T-helper 1 cell treated with Interleukin-12 subunit alpha and Interleukin-12 subunit beta and Interleukin-4 antibody, amounts not matched to agents 30 ng/mL and 1 ng/mL, for 36 hours (primary cell): ENCODE measurements around the gene KCNIP3. TPM values are rescaled to one million over a fixed set of nuclear protein-coding genes. Genes with fewer than 3 reads are reported as not detected.
"Not testable (repeated sequence)": the region's sequence is repeated elsewhere in the genome, so short reads cannot be mapped to it uniquely, and the experiment has no call there.

Experiments used
- intact Hi-C: fragments of 100-400 bp; cut with micrococcal nuclease; formaldehyde crosslinking; loops from one replicate; pipeline ENCODE4 v1.15.1; 2024
- total RNA-seq: library from RNA; stranded (reverse); gene quantifications from 2 replicates; pipeline ENCODE4 v1.2.3, GENCODE V29; 2022

Gene KCNIP3
- not detected in 2 replicates for total RNA-seq

- intact Hi-C loops: no loop called here
These were observed at the start of gene KCNIP3 for GRCh38 chr2:95296880-95297487. Gene KCNIP3, plus strand, starts transcription at chr2:95297347. Its CDS starts 92 bp downstream, at chr2:95297439.

GRCh38 chr2:95258271-95258670 is 38.9 kb upstream of the KCNIP3 start:
- intact Hi-C loops: no loop called here

GRCh38 chr2:95260028-95261023 is 36.8 kb upstream of the KCNIP3 start:
- intact Hi-C loops: no loop called here

DNA sequence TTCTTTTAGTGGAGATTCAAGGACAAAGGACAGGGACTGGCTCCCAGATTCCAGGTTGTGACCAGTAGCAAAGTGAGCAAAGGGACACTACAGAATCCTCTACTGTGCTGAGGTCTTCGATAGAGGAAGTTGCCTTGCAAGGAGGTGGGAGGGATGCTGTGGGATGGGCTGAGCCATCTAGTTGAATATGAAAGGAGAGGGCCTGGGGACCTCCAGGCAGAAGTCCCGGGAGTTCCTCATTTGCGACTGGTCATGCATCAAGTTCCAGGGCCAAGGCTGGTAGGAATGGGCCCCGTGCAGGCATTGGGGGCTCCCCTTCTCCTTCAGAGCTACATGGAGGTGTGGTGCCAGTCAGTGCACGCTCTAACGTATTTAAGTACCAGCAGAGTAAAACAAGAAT is 35.5 kb upstream of the KCNIP3 start:
- intact Hi-C loops: no loop called here

DNA sequence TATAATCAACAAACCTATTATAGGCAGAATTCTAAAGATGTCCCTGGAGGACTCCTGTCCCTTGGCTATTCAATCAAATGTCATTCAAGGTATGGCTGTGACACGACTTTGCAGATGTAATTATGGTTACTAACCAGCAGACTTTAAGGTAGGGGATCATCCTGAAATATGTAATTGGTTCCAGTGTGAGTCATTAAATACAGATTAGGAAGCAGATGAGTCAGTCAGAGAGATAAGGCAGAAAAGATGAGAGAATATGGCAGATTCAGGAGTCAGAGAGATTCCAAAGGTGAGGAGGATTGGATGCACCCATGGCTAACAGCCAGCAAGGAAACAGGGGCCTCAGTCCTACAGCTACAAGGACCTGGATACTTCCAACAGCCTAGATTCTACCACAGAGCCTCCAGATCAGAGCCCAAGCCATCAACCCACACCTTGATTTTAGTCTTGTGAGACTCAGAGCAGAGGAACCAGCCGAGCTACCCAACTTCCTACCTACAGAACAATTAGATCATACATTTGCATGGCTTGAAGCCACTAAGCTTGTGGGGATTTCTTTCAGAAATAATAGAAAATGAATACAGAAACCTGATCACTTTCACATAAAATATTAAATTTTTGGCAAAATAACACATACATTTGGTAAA is 34.1 kb upstream of the KCNIP3 start:
- intact Hi-C loops: no loop called here

DNA sequence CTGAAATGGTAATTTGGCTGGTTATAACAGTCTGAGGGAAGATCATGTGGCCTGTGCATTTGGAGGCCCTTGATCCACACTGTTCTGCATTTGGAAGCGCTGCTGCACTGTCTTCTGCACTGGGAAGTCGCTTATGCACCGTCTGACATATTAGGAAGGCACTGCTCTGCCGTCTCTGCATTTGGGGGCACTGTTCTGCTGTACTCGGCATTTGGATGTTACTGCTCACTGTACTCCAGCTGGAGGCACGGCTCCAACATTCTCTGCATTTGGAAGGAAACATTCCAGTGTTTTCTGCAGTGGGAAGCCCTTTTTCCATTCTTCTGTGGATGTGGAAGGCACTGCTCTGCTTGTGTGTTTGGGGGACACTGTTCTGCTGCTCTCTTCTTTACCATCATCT is 32.5 kb upstream of the KCNIP3 start:
- intact Hi-C loops: no loop called here

DNA sequence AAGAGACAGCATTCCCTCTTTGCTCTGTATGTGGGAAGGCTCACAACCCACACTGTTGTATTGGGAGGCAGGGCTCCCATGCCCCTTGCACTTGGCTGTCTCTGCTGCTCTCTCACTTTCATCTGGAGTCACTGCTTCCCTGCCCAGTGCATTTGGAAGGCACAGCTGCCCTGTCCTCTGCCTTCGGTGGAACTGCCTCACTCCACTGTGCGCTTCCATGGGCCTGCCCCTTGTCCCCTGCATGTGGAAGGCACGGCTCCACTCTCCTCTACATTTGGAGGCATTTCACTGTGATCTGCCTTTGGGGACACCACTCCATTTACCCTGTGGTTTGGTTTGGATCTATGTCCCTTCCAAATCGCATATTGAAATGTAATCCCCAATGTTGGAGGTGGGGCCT is 32.0 kb upstream of the KCNIP3 start:
- intact Hi-C loops: no loop called here

DNA sequence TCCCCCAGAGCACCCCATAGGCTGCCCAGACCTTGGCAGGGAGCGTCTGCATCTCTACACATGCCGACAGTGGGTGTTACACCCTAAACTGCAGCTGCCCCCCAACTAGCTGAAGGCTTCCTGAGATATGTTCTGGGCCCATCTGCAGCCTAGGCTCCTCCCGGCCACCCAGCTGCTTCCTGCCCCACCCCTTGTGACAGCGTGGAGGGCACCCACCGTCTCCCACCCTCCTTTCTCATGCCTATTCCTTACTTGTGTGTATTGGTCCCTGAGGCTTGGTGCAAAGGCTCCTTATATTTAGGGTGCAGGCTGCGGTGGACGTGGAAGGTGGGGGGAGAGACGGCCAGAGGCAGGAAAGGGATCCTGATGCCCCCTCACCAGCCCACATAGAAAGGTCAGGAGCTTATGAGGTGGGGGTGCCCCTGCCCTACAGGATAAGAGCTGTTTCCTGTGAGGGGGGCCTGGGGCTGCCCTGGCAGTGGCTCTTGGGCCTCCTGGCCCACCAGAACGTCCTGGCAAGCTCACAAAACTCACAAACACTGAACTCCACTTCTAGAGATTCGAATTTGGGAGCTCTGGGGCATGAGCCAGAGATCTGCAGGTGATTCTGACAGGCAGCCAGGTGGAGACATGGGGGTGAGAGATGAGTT is 30.2 kb upstream of the KCNIP3 start:
- intact Hi-C loops: no loop called here

- intact Hi-C loops: no loop called here
These were observed 29.5 kb upstream of the KCNIP3 start for GRCh38 chr2:95267458-95268210.

- intact Hi-C loops: no loop called here
These were observed 28.7 kb upstream of the KCNIP3 start for GRCh38 chr2:95268211-95269035.

- intact Hi-C loops: no loop called here
These were observed 28.0 kb upstream of the KCNIP3 start for GRCh38 chr2:95269036-95269680.

GRCh38 chr2:95269745-95270144 is 27.4 kb upstream of the KCNIP3 start:
- intact Hi-C loops: not testable (repeated sequence)

DNA sequence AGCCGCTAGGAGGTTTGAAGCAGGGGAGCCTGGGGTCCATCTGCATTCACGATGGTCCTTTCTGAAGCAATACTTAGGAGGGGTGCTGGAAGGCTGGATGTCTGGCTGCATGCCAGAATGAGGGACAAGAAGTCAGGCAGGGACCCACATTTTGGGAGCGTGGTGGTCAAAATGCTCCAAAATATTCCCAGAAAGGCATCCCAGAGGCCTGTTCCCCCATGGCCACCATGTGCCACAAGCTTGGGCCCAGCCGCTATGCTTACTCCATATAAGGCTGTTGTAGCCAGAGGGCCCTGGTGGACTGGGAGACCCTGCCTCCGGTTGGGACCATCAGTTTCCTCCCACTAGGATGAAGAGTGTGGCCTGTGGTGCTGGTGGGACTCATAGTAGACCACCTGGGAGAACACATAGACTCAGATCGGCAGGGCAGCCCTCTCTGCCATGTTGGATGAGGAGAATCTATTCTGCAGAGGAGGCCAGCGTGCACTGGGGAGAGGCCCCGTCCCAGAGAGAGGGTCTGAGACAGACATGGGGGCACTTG is 26.5 kb upstream of the KCNIP3 start:
- intact Hi-C loops: no loop called here

DNA sequence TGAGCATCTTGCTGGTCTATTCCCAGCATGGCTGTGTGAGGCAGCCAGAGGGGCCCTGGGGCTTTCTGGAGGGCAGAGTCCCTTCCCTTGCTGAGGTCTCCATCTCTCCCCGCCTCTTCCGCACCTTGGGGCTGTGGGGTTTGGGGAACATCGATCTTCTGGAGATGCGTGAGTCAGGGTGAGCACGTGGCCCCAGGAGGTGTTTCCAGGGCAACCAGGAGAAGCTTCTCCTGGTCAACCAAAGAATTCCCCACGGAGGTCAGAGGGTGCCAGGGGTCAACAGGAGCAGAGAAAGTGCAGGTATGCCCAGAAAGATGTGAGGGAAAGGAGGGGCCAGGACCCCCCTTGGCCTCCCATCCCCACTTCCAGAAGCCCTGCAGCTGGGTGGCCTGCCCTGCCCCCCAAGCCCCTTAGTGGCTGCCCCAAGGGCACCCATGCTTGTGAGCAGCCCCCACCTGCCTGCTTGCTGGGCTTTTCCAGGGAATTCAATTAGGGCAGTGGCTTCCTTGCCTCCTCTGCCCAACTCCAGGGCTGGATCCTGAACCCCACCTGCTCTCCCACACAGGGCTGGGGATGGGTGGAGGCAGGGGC is 25.7 kb upstream of the KCNIP3 start:
- intact Hi-C loops: no loop called here

DNA sequence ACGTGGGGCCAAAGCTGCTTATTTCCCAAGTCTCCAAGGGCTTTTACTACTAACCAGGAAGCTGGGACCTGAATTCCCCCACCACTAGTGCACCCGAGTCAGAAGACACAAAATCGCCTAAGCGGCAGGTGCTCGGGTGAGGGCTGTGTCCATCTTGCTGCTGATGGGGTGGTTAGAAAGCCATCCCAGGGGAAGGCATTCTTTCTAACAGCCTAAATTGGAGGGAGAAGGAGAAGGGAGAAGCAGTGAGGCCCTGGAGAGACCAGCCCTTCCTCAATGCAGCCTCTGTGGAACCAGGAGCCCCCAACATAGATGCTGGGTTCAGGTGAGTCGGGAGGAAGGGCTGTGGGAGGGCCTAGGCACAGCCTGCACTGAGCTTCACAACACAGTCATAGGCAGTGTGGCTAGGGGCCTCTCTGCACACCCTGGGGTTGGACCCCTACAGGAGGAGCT is 24.8 kb upstream of the KCNIP3 start:
- intact Hi-C loops: no loop called here

DNA sequence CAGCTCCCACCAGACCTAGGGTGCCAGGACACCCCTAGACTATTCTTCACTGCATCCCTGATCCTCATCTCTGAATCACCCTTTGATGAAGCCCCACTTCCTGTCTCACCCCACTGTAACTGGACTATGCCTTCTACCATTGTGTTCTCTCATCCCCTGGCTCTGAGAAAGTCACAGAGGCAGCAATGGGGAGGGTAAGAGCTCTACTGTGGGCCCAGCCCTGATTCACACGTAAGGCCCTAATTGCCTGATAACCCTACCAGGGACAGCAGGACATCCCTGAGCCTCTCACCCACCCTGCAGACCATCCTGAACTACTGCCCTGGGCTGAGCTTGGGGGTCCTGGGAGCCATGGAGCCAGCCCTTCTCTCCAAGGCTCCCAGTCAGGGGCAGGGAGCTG is 24.4 kb upstream of the KCNIP3 start:
- intact Hi-C loops: no loop called here

DNA sequence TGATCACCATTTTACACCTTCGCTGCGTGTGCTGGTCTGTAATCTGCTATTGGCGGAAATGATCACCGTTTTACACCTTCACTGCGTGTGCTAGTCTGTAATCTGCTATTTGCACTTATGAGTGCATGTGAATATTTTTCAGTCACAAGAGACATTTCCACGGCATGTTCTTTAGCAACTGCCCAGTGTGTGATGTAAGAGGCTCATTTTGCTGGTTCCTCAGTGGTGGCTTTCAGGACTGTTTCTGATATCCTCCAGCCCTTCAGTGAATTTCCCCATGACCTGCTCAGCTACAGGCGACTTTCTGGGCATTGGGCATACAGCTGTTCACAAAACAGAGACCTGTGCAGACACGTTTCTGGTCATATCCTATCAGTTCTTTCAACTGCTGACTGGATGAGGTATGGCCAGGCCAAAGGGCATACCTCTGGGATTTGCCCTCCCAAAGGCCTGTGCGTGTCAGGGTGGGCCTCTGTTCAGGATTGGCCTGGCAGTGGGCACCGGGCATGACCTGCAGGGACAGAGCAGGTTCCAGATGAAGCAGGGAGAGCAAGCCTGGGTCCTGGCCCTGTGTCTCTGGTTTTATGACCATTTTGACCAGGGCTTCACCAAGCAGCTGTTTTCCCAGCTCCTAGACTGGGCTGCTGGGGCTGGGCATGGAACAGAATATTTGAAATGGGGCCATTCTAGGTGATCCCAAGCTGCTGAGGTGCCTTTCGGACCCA is 23.4 kb upstream of the KCNIP3 start:
- intact Hi-C loops: no loop called here
